Measurements from ENCODE around the gene ARFGEF3.

Gene ARFGEF3

GRCh38 chr6:138307816-138308730 lies 146.3 kb downstream of the ARFGEF3 start:
- no peak for DNase-seq (ENCODE audit: low read depth)

DNA sequence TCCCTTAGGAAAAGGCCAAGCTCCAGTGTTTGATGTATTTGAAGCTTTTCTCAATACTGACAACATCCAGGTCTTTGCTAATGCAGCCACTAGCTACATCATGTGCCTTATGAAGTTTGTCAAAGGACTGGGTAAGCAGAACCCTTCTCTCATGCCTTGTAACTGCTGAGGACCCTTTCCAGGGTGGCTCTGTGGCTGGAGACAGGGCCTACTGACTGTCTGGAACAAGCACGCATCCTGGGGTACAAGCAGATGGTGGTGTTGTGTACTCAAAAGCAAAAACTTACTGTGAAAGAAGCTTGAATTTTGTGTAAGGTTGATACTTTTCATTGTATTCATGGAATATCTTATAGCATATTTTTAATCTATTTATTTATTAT lies 147.0 kb downstream of the ARFGEF3 start:
- DNase-seq (ENCODE audit: low read depth) = no peak

DNA sequence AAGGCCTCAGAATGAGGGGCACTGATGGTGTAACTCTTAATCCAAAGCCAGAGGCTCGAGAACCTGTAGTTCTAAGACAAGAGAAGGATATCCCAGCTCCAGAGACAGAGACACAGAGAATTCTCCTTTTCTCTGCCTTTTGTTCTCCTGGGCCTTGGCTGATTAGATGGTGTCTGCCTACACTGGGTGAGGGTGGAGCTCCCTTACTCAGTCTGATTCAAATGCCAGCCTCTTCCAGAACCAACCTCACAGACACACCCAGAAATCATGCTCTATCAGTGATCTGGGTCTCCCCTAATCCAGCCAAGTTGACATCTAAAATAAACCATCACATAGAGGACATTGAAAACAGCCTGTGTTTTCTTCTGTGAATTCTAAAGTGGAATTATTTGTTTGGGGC lies 148.0 kb downstream of the ARFGEF3 start:
- DNase-seq (ENCODE audit: low read depth) = no peak

DNA sequence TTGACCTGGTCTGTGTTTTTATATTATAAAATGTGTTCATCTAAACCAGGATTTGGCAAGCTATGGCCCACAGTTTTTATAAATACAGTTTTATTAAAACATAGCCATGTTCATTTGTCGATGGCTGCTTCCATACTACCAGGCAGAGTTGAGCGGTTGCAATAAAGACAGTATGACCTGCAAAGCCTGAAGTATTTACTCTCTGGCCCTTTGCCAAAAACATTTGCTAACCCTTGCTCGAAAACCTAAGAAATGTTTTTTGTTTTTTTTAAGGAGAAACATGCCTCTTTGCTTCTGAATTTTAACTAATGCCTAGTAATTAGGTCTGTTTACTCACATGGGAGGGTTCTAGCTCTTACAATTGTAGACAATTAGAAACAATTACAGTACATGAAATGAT lies 148.6 kb downstream of the ARFGEF3 start:
- no peak for DNase-seq (ENCODE audit: low read depth)

DNA sequence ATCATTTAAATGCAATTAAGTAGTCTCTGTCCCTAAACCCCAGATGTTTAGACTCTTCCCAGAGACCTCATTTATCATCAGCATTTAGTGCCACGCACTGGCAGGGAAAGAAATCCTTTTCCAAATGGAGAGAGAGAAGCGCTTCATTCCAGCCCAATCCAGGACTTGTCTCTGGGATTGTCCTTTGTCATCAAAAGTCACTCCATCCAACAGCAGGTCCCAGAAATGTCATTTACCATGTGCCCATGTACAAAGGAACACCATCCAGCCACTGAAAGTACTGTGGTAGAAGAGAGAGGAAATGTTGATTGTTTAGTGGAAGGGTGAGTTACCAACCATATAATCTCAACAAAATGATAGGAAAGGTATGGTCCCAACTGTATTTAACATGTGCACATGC lies 149.1 kb downstream of the ARFGEF3 start:
- no peak for DNase-seq (ENCODE audit: low read depth)

DNA sequence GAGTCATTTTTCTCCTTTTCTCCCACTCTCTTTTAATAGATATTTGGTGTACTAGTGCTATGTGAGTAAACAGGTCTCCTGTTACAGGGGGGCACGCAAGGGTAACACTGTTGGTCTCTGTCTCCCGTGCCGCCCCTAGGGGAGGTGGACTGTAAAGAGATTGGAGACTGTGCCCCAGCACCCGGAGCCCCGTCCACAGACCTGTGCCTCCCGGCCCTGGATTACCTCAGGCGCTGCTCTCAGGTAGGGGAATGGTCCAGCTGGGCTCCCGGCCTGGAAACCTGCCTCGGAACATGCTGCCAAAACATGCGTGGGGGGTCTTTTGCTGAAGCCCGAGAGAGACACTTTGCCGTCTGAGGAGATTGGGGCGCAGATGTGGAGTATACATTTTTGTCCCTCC lies 149.5 kb downstream of the ARFGEF3 start:
- DNase-seq (ENCODE audit: low read depth) = no peak

- no peak for DNase-seq (ENCODE audit: low read depth)
Measured at GRCh38 chr6:138318741-138319375, 157.1 kb downstream of the ARFGEF3 start.

- no peak for DNase-seq (ENCODE audit: low read depth)
Measured at GRCh38 chr6:138321934-138322333, 160.2 kb downstream of the ARFGEF3 start.

GRCh38 chr6:138323821-138324220 lies 162.1 kb downstream of the ARFGEF3 start:
- no peak for DNase-seq (ENCODE audit: low read depth)

- DNase-seq (ENCODE audit: low read depth) = no peak
Measured at GRCh38 chr6:138328210-138328609, 166.5 kb downstream of the ARFGEF3 start.

- no peak for DNase-seq (ENCODE audit: low read depth)
Measured at GRCh38 chr6:138330763-138331162, 169.0 kb downstream of the ARFGEF3 start.

GRCh38 chr6:138331444-138331843 lies 169.7 kb downstream of the ARFGEF3 start:
- no peak for DNase-seq (ENCODE audit: low read depth)

DNA sequence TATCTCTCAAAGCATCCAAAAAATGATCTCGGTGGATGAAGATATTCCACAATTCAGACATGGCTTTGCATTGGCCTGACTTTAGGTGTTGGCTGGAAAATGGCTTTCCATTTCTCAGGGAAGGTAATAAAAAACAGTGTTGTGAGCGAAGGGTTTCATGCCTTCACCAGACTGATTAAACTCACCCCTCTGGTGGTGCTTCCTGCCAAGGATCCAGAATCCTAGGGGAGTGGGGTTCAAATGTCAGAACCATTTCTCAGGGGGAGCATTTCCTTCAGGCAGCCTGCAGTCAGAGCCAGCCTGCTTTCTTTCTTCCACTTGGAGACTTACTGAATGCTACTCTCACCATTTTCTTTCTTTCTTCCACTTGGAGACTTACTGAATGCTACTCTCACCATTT lies 170.2 kb downstream of the ARFGEF3 start:
- no peak for DNase-seq (ENCODE audit: low read depth)

DNA sequence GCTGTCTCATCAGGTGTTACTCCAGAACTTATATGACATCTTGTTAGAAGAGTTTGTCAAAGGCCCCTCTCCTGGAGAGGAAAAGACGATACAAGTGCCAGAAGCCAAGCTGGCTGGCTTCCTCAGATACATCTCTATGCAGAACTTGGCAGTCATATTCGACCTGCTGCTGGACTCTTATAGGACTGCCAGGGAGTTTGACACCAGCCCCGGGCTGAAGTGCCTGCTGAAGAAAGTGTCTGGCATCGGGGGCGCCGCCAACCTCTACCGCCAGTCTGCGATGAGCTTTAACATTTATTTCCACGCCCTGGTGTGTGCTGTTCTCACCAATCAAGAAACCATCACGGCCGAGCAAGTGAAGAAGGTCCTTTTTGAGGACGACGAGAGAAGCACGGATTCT lies 172.3 kb downstream of the ARFGEF3 start:
- no peak for DNase-seq (ENCODE audit: low read depth)

- DNase-seq (ENCODE audit: low read depth) = no peak
Measured at GRCh38 chr6:138334963-138335362, 173.2 kb downstream of the ARFGEF3 start.

DNA sequence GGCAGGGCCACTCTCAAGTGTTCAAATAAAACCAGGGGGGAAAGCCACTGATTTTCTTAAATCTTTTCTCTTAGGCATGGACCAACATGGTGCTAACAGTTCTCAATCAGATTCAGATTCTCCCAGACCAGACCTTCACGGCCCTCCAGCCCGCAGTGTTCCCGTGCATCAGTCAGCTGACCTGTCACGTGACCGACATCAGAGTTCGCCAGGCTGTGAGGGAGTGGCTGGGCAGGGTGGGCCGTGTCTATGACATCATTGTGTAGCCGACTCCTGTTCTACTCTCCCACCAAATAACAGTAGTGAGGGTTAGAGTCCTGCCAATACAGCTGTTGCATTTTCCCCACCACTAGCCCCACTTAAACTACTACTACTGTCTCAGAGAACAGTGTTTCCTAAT lies 174.5 kb downstream of the ARFGEF3 start:
- no peak for DNase-seq (ENCODE audit: low read depth)

GRCh38 chr6:138337076-138337475 lies 175.3 kb downstream of the ARFGEF3 start:
- DNase-seq (ENCODE audit: low read depth) = no peak

GRCh38 chr6:138339024-138339423 lies 177.3 kb downstream of the ARFGEF3 start:
- DNase-seq (ENCODE audit: low read depth) = no peak

DNA sequence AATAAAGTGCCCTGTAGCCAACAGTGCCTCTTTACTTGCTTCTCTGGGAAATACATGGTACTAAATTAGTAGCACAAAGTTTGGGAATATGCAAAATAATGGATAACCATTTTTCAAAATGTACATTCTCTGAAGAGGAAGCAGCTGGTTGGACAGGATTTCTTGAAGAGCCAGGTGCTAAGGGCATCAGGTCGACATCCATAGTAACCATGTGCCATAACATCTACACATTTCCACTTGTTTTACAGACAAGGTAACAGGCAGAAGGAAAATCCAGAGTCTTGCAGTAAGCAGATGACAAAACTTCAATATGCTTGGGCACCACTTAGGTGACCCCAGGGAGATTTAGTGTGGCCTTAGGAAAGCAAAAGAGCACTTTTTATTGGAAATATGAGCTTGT lies 179.4 kb downstream of the ARFGEF3 start:
- DNase-seq (ENCODE audit: low read depth) = no peak

DNA sequence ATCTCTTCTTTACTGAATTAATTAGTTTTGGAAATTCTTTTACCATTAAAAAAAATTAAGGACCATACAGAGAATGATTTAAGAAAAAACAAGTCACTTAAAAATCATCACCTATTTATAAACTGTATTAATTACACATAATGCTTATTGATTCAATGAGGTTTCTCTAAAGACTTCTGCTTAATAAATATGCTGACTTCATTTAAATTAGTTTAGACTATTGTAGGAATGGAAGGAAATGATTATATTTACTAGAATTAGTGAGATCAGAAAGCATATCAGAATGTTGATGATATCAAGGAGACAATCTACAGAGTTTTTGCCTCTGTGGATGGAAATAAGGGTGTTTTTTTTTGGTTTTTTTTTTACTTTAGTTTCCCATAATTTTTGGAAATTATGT lies 181.4 kb downstream of the ARFGEF3 start:
- DNase-seq (ENCODE audit: low read depth) = no peak

- DNase-seq (ENCODE audit: low read depth) = no peak
Measured at GRCh38 chr6:138345565-138346285, 184.0 kb downstream of the ARFGEF3 start.

DNA sequence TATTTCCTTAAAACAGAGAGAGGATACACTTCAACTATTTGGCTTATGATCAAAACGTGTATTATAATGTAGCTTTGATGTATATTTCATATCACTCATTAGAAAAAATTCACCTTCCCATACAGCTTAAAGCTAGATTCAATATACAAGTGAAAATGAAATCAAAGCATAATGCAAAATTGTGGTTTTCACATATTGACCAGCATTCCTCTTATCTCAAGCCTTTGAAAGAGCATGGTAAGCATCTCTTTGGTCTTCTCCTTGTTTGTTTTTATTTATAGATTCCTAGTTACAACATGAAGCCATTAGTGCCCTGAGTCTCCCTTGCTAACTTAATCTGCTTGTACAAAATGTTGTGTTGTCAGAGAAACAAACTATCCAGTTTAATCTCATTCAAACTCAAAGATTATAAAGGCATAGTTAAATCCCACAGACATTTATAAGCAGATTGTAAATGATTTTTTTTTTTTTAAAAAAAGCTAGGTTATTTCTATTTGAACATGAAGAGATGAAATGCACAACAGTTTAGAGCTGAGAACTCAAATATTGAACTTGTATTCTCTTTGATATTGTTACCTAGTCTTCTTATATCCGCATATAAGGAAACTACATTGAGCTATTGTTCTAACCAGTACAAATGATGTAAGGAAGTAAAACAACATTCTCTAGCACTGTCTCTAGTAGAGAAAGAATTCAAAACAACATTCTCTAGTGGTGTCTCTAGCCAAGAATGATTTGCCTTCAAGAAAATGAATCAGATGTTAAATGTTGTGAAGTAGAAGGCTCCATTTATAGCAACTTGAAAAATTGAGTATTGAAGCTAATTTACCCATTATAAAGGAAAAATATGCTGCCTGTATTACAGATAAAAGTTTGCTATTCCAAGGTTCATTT lies 184.8 kb downstream of the ARFGEF3 start:
- DNase-seq (ENCODE audit: low read depth) = no peak
